GM12873 (cell line): Measurements from ENCODE around the gene FBRSL1.

ENCODE experiments used
- CTCF ChIP-seq: IDR thresholded peaks from 2 replicates; pipeline ENCODE4 v1.5.1; 2012; ENCODE audit warnings: low read depth, mild to moderate bottlenecking, moderate library complexity, low read length, control low read depth; ENCODE audit not compliant: insufficient read depth; ENCODE audit errors: missing control alignments

FBRSL1 gene

GRCh38 chr12:132455565-132455964 is 34.4 kb upstream of the FBRSL1 start:
- TF ChIP-seq CTCF: no peak

- no peak for TF ChIP-seq CTCF
Measured at GRCh38 chr12:132456186-132456943, 33.6 kb upstream of the FBRSL1 start.

GRCh38 chr12:132456944-132457495 is 32.9 kb upstream of the FBRSL1 start:
- no peak for TF ChIP-seq CTCF

- no peak for TF ChIP-seq CTCF
Measured at GRCh38 chr12:132458441-132458840, 31.5 kb upstream of the FBRSL1 start.

GRCh38 chr12:132458846-132459641 is 30.9 kb upstream of the FBRSL1 start:
- TF ChIP-seq CTCF: no peak

GRCh38 chr12:132460571-132460970 is 29.4 kb upstream of the FBRSL1 start:
- peak; percentile 48 for TF ChIP-seq CTCF

- no peak for TF ChIP-seq CTCF
Measured at GRCh38 chr12:132461526-132461925, 28.4 kb upstream of the FBRSL1 start.
